KG1 (cell line): ENCODE data around the gene KIAA0319L.
A peak's percentile ranks its signal among the peaks of the same experiment; 100 is the strongest.
"Not testable (repeated sequence)": the region's sequence is repeated elsewhere in the genome, so short reads cannot be mapped to it uniquely, and the experiment has no call there.

Source experiments
- DNase-seq: peaks from one replicate; lab custom pipeline; 2025; lab: John Stamatoyannopoulos, UW

Gene KIAA0319L

GRCh38 chr1:35486858-35487408 is 70.3 kb downstream of the KIAA0319L start:
- DNase-seq = no peak

DNA sequence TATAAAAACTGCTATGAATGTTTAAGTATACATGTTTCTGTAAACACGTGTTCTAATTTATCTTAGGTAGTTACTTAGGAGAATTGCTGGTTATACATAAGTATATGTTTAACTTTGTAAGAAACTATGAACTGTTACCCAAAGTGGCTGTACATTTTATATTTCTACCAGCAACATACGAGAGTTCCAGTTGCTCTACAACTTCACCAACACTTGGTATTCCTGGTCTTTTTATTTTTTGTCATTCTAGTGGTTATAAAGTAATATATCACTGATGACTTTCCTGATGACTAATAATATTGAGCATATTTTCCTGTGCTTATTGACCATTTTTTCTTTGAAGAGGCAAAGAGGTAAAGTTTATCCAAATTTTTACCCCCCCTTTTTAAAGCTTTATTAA is 76.0 kb downstream of the KIAA0319L start:
- DNase-seq = no peak

DNA sequence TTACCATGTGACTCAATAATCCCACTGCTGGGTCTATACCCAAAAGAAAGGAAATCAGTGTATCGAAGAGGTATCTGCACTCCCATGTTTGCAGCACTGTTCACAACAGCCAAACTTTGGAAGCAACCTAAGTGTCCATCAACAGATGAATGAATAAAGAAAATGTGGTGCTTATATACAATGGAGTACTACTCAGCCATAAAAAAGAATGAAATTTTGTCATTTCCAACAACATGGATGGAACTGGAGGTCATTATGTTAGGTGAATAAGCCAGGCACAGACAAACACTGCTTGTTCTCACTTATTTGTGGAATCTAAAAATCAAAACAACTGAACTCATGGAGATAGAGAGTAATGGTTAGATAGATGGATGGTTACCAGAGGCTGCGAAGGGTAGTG is 79.3 kb downstream of the KIAA0319L start:
- no peak for DNase-seq

DNA sequence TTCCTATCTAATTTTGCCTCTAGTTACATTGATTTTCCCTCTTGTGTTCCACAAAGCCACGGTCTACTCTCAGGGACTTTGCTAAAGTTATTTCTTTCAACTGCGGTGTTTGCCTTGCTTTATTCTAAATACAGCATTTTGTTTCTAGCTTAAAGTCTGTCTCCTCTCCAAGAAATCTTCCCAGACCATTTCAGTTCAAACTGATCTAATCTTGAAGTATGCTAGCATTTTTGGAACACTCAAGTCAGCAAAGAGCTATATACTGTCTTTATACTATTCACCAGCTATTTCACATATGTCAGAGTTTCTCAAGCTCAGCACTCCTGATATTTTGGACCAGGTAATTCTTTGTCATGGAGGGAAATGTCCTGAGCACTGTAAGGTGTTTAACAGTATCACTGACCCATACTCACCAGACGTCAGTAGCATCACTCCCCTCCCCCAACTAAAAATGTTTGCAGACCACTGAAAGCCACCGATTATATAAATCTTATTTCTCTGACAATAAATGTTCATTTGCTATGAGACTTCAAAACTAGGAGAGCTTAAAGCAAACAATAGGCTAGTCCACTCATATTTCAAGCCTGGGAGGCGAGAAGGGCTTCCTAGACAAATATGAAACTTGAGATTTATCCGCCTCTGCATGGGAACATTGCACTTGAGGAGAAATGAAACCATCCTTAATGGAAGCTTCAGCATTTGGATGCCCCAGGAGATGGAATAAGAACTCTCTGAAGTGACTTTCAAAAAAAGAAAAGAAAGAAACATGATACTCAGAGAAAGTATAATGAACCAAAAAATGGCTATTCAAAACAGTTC is 81.1 kb downstream of the KIAA0319L start:
- no peak for DNase-seq

DNA sequence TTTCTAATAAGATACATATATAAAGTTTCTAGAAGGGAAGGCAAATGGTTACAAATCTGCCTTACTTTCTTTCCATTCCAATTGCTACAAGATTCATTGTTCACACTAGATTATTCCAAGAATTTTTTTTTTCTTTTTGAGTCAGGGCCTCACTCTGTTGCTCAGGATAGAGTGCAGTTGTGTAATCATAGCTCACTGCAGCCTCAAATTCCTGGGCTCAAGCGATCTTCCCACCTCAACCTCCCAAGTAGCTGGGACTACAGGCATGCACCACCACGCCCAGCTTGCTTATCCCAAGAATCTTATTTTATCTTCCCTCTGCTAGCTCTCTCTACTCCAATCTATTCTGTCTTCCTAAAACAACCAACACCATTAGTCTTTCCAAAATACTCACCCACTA is 81.8 kb downstream of the KIAA0319L start:
- no peak for DNase-seq

DNA sequence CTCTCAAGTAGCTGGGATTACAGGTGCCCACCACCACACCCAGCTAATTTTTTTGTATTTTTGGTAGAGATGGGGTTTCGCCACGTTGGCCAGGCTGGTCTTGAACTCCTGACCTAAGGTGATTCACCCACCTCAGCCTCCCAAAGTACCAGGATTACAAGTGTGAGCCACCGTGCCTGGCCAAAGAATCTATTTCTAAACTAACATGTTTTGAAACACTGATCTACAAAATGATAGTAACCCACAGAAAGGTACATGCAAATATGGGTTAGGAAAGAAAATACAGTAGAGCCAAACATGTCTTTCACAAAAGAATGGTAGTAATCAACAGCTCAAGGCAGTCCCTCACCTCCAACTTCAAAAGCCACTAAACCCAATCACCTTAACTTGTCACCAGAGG is 84.0 kb downstream of the KIAA0319L start:
- DNase-seq = not testable (repeated sequence)

GRCh38 chr1:35470977-35471613 is 86.1 kb downstream of the KIAA0319L start:
- DNase-seq = no peak

- no peak for DNase-seq
Measured at GRCh38 chr1:35466120-35466519, 91.1 kb downstream of the KIAA0319L start.

GRCh38 chr1:35463749-35464148 is 93.5 kb downstream of the KIAA0319L start:
- not testable (repeated sequence) for DNase-seq

DNA sequence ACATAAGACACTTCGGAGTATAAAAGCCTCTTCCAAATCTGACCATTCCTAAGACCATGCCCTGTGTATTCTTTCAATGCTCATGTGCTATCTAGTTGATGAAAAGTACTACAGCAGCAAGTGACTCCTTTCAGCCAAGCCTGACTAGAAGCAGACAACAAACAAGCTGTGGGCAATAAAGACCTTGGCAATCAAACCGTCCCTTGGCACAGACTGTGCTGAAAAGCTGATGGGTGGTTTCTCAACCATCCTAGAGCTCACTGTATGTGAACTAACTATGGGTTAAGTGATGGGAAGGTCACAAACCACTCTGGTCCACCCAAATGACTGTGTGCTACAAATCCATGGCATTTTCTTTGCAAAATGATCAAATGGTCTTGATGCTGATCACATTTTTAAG is 94.0 kb downstream of the KIAA0319L start:
- no peak for DNase-seq

- DNase-seq = no peak
Measured at GRCh38 chr1:35461966-35462651, 95.1 kb downstream of the KIAA0319L start.

DNA sequence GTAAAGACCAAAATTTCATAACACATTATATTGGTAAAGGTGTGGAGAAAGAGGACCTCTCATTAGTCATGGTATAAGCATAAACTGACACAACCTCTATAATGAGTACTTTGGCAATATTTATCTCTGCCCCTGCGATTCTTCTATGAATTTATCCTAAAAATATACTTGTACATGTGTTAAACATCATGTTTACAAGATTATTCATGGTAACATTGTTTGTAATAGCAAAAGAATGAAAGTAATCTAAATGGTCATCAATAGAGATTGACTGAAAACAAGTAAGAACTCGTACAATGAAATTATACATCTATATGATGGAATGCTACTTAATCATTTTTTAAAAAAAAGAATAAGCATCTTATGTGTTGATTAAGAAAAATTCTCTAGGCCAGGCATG is 96.4 kb downstream of the KIAA0319L start:
- DNase-seq = no peak

DNA sequence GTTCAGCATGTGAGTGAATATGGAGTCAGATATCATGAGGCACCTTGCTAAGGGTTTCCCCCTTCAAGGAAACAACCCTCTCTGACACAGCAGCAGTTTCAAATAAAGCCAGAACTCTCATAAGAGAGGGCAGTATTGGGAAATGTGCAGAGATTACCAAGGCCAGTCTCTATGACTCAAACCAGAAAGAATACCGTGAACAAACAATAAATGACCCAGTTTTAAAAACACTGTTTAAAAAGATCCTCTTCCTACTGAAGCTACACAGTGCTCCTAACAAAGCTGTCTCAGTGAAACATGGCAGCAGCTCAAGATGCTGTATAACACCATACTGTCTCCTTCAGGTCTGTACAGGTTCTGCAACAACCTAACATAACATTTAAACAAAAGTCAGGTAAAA is 102.6 kb downstream of the KIAA0319L start:
- DNase-seq = no peak

DNA sequence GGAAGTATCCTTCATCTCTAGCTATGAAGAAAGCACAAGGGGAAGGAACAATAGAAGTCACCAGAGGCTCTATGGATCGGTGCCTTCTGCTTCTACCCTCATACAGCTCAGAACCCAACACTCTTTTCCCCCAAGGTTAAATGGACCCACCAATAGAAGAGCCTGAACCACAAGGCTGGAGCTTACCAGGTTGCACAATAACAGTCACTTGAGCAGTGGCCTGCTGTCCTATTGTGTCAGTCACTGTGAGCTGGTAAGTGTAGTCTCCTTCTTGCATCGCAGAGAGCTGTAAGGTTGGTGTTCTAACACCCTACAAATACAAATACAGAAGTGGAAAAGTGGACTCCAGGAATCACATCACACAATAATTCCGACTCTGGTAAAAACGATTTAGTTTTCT is 103.0 kb downstream of the KIAA0319L start:
- no peak for DNase-seq

DNA sequence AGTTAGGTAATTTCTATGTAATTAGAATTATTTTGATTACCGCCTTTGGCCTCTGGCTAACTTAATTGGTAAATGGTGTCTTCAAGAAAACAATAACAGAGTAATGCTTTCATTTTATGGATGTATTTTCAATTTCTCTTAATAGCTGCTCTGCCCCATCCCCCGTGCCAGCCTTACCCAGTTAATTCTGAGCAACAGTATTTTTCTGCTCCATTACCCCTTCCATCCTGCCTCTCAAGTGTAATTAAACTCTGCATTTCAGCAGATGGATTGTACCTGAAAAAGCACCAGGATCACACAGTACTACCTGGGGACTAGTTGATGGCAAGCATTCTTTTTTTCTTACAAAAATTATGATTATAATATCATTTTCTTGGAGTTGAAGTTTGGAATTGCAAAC is 104.2 kb downstream of the KIAA0319L start:
- DNase-seq = no peak

DNA sequence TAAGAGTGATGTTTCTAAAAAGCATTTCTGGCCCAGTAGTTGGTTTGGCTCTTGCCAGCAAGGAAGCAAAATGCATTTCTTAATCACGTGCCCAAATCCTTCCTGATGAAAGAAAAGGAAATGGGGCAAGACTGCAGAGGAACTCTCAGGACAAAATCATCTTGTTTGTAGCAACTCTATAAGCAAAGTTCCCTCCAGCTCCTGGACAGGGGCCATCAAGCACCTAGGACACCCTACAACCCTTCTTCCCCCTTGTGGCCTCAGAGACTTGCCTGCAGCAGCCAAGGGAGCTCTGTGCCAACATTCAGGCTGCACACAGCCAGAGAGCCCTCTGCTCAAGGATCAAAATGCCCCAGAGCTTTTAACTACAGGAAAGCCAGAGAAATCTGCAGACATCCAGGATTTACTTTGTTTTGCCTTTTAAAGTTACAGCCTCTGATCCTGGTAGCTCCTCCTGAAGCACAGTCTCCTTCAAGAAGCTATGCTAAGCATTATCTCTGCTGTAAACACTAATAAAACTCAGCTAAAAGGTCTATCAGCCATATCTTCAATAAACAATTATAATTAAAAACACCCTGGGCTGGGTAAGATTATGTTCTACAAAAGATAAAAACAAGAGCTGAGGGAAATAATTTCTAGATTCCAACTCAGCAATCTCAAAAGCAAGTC is 105.0 kb downstream of the KIAA0319L start:
- DNase-seq = no peak

GRCh38 chr1:35451125-35451528 is 106.1 kb downstream of the KIAA0319L start:
- DNase-seq = peak; percentile 34

DNA sequence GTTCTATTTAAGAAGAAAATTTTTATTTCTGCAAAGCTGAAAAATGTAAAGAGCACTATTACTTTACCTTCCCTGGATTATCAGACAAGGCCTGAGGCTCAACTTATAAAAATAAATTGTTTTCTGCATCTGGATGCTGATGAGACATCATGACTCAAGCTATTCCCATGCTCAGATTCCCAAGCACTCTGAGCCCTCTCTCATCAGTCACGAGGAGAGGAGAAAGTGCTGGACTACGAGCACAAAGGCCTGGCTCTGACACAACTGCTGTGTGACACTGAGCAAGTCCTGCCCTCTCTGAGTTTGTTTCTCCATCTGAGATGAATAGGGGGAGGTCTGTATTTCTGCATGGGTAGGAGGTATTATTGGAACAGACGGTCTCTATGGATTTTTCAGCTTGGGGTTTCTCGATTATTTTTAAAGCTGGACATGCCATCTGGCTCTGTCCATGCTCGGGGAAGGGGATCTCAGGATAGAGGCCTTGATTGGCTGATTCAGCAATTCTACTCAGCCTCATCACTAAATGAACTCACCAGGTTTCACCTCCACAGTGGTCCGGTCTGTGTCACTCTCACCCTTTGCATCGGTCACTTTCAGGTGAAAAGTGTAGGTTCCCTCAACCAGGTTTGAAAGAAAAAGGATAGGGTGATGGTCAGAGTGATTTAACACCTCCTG is 107.7 kb downstream of the KIAA0319L start:
- DNase-seq = no peak

GRCh38 chr1:35448344-35448801 is 108.8 kb downstream of the KIAA0319L start:
- no peak for DNase-seq

DNA sequence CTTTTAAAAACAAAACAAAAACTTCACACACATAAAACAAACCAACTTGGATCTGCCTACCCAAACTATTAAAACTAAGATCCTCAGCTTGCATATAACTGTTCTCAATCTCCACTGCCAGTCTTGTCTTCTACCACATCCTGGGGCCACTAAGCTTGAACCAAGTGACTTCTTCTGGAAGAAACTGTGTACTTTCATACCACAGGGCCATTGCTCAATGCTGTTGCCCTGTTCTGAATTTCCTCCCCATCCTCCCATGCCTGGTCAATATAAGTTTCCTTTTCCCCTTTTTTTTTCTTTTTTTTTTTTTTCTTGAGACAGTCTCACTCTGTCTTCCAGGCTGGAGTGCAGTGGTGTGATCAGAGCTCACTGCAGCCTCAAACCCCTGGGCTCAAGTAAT is 109.9 kb downstream of the KIAA0319L start:
- DNase-seq = no peak

- DNase-seq = no peak
Measured at GRCh38 chr1:35444519-35444774, 112.8 kb downstream of the KIAA0319L start.
